Naive thymus-derived CD4-positive, alpha-beta T cell (primary cell): ENCODE data around the gene AQP1. TPM values are rescaled to one million over a fixed set of nuclear protein-coding genes. Genes with fewer than 3 reads are reported as not detected.
A peak's percentile ranks its signal among the peaks of the same experiment; 100 is the strongest.

Source experiments
- ATAC-seq: fragments of 150-1000 bp; cut with Tn5 transposase; 2 replicates; pipeline ENCODE4 v1.10.0; 2021; ENCODE audit warnings: mild to moderate bottlenecking, moderate library complexity
- CTCF ChIA-PET: fragments of 350-600 bp; sonication (Branson Sonifier 250); formaldehyde crosslinking; loops from one replicate; lab custom pipeline; 2021; ENCODE audit warnings: antibody characterized with exemption; lab: Charles Lee
- POLR2A ChIA-PET: fragments of 350-600 bp; sonication (Branson Sonifier 250); formaldehyde crosslinking; loops from one replicate; lab custom pipeline; 2021; ENCODE audit warnings: antibody characterized with exemption, inconsistent platforms; lab: Charles Lee
- DNase-seq, 9 donors: peaks; one replicate each; pipeline versions ENCODE4 v3.0.0 to v3.0.0-alpha.2; 2020 to 2022; ENCODE audit warnings: mixed read lengths in 1 of 9
- H3K27ac ChIP-seq: one replicate; pipeline ENCODE4 v1.7.0; 2013; ENCODE audit warnings: mild to moderate bottlenecking, low read depth, low read length, moderate library complexity
- H3K27me3 ChIP-seq, 2 donors: one replicate each; pipeline ENCODE4 v1.7.0; 2013; ENCODE audit warnings: low read length in 2 of 2, mild to moderate bottlenecking in 2 of 2, moderate library complexity in 2 of 2; ENCODE audit not compliant: control insufficient read depth in 2 of 2, insufficient read depth in 2 of 2
- H3K36me3 ChIP-seq, 3 experiments: 1 replicate in 2 of 3; 2 replicates in 1 of 3; pipeline ENCODE4 v1.7.0; 2013; ENCODE audit warnings: low read length in 3 of 3, mild to moderate bottlenecking in 3 of 3, moderate library complexity in 1 of 3; ENCODE audit not compliant: insufficient read depth in 3 of 3, control insufficient read depth in 2 of 3
- H3K4me1 ChIP-seq, 2 donors: one replicate each; pipeline ENCODE4 v1.7.0; 2013; ENCODE audit warnings: low read length in 2 of 2, mild to moderate bottlenecking in 2 of 2, moderate library complexity in 1 of 2; ENCODE audit not compliant: control insufficient read depth in 2 of 2, insufficient read depth in 2 of 2
- H3K4me3 ChIP-seq: 2 replicates; pipeline ENCODE4 v1.7.0; 2013; ENCODE audit warnings: mild to moderate bottlenecking, low read length
- H3K9me3 ChIP-seq, 3 experiments: 1 replicate in 2 of 3; 2 replicates in 1 of 3; pipeline ENCODE4 v1.7.0; 2013; ENCODE audit warnings: low read length in 3 of 3; ENCODE audit not compliant: control insufficient read depth in 2 of 3
- H3K27ac Mint-ChIP-seq, 9 donors: one replicate each; pipeline ENCODE4 v1.8.0; 2020 to 2022; ENCODE audit warnings: mixed read lengths in 9 of 9, mild to moderate bottlenecking in 8 of 9, moderate library complexity in 5 of 9, inconsistent platforms in 2 of 9
- H3K27me3 Mint-ChIP-seq, 5 donors: one replicate each; pipeline ENCODE4 v1.8.0; 2021 to 2022; ENCODE audit warnings: mixed read lengths in 5 of 5, mild to moderate bottlenecking in 1 of 5
- H3K36me3 Mint-ChIP-seq, 5 donors: one replicate each; pipeline ENCODE4 v1.8.0; 2020 to 2022; ENCODE audit warnings: mixed read lengths in 5 of 5, mild to moderate bottlenecking in 3 of 5, inconsistent platforms in 1 of 5
- H3K4me1 Mint-ChIP-seq, 7 donors: one replicate each; pipeline ENCODE4 v1.8.0; 2020 to 2022; ENCODE audit warnings: mixed read lengths in 7 of 7, mild to moderate bottlenecking in 3 of 7, inconsistent platforms in 1 of 7
- H3K4me3 Mint-ChIP-seq, 10 donors: one replicate each; pipeline ENCODE4 v1.8.0; 2020 to 2022; ENCODE audit warnings: mild to moderate bottlenecking in 10 of 10, mixed read lengths in 10 of 10, moderate library complexity in 6 of 10, inconsistent platforms in 2 of 10
- H3K9me3 Mint-ChIP-seq, 11 donors: one replicate each; pipeline ENCODE4 v1.8.0; 2020 to 2022; ENCODE audit warnings: mixed read lengths in 11 of 11, mild to moderate bottlenecking in 4 of 11, inconsistent platforms in 1 of 11, moderate library complexity in 1 of 11
- intact Hi-C, 2 donors: fragments of 100-400 bp; cut with micrococcal nuclease; formaldehyde crosslinking; loops; one replicate each; pipeline ENCODE4 v1.15.1; 2023
- polyA plus RNA-seq, 2 donors: library from polyadenylated mRNA; unstranded; fragments of 300-500 nt; fragmentation: Illumina TruSeq; gene quantifications; one replicate each; pipeline ENCODE4 v1.2.3, GENCODE V29; 2021
- total RNA-seq, 6 experiments: library from RNA in 5 of 6; stranded (reverse) in 5 of 6; gene quantifications; 1 replicate in 5 of 6; 2 replicates in 1 of 6; pipeline ENCODE4 v1.2.3 and lab custom pipeline; 2021 to 2026

Gene AQP1
- total and polyA plus RNA-seq, 7 experiments from 2014 or later, result 0.12 to 0.37 (median 0.16) TPM; not detected in 3

DNA sequence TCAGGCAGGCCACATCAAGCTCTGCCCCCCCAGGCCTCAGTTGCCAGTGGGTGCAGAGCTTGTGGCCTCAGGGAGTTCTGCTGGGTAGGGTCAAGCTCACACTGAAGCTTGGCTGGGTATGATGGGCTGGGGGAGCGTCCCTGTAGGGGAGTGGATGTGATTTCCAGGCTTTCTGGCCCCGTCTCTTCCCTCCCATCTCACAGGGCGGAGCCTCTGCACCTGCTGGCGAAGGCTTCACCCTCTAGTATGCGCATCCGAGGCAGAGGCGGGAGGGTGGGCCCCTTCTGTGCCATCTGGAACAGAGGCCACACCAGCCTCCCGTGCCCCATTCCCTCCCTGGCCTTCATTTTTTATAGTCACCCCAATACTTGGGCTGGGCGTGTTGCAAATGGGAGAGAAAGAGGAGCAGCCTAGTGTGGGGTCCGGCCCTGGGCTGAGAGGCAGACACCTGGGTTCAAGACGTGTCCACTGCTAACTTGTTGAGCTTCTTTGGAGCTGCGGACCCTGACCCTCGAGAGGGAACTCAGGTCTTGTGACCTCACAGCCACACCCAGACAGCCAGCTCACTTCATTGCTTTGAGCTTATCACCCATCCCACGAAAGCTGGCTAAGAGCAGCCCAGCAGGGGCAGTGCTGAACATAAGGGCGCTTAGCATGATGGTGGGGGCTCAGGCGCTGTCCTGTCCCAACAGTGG is 2.3 kb downstream of the AQP1 start:
- no peak for DNase-seq
- peaks cover 0 to 1% (median 0%) of the 10 kb centered on the region in 11 donors for H3K9me3 Mint-ChIP-seq
- ChIA-PET CTCF (no interaction called here), POLR2A (no interaction called here)
- H3K4me1 ChIP-seq, result no peaks in the 10 kb centered on the region
- ATAC-seq, result no peak
- no peaks in the 10 kb centered on the region for H3K27me3 ChIP-seq
- H3K27ac Mint-ChIP-seq, result no peak overlapping the region
- H3K9me3 ChIP-seq, result no peaks in the 10 kb centered on the region
- H3K36me3 ChIP-seq, result no peaks in the 10 kb centered on the region
- H3K4me1 Mint-ChIP-seq, result peaks cover 0 to 6% (median 0%) of the 10 kb centered on the region in 7 donors
- intact Hi-C loops, result no loop called here
- H3K4me3 ChIP-seq, result no peak overlapping the region
- peaks cover 0 to 3% (median 0%) of the 10 kb centered on the region in 5 donors for H3K27me3 Mint-ChIP-seq
- no peak overlapping the region for H3K27ac ChIP-seq
- no peaks in the 10 kb centered on the region for H3K36me3 Mint-ChIP-seq
- H3K4me3 Mint-ChIP-seq, result no peak overlapping the region

DNA sequence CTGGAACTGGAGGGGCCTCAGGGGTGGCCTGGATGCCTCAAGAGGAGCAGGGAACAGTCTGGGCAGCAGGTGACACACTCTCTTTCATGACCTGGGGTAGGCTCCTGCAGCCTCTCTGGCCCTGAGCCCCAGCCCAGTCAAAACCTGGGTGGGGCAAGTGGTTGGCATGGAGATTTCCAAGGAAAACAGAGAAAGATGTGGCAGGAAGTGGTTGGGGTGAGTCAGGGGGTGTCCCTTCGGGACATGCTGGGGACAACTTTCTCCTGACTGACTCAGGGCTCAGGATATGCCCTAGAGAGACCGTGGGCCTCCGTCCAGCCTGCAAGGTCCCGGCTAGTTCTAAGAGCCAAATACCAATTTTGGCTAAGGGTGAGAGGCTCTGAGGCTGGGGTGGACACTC is 2.9 kb downstream of the AQP1 start:
- Mint-ChIP-seq H3K4me1 (peaks cover 0 to 6% (median 0%) of the 10 kb centered on the region in 7 donors), H3K27ac (no peak overlapping the region), H3K27me3 (peaks cover 0 to 3% (median 0%) of the 10 kb centered on the region in 5 donors), H3K36me3 (no peaks in the 10 kb centered on the region), H3K9me3 (peaks cover 0 to 1% (median 0%) of the 10 kb centered on the region in 11 donors), H3K4me3 (no peak overlapping the region)
- Histone ChIP-seq H3K4me3 (no peak overlapping the region), H3K4me1 (no peaks in the 10 kb centered on the region), H3K27me3 (no peaks in the 10 kb centered on the region), H3K9me3 (no peaks in the 10 kb centered on the region), H3K36me3 (no peaks in the 10 kb centered on the region), H3K27ac (no peak overlapping the region)
- intact Hi-C loops, result no loop called here
- DNase-seq (no peak), ATAC-seq (peak; percentile 15)
- POLR2A ChIA-PET, result no interaction called here
- CTCF ChIA-PET, result no interaction called here

DNA sequence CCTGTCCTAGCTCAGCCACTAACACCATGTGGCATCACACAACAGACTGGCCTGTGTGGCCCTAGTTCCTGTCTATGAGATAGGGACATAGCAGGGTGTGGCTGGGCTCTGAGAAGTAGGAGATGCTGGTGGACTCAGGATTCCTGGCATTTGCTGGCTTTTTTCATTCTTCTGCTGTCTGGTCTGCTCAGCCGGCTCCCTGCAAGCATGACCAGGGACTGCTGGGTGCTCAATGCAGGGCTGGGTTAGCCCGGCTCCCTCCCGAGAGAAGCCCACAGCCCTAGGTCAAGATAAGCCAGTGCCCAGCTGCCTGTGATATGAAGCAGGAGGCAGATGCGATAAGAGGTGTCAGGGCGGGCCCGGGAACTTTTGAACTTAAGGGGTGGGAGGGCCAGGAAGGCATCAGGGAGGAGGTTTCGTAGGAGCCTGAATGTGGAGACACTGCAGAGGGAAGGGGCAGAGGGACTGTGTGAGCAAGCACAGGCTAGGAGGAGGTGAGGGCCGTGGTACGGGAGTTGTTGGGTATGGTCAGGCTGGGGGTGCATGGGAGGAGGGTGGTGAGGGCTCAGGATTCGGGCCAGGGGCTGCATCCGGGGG is 3.5 kb downstream of the AQP1 start:
- peaks cover 0 to 3% (median 0%) of the 10 kb centered on the region in 5 donors for H3K27me3 Mint-ChIP-seq
- no peaks in the 10 kb centered on the region for H3K36me3 ChIP-seq
- H3K4me3 Mint-ChIP-seq, result no peak overlapping the region
- H3K4me1 Mint-ChIP-seq, result peaks cover 0 to 6% (median 0%) of the 10 kb centered on the region in 7 donors
- no peak overlapping the region for H3K27ac Mint-ChIP-seq
- no peak overlapping the region for H3K4me3 ChIP-seq
- H3K27me3 ChIP-seq, result no peaks in the 10 kb centered on the region
- DNase-seq, result no peak
- H3K9me3 ChIP-seq, result no peaks in the 10 kb centered on the region
- H3K4me1 ChIP-seq, result no peaks in the 10 kb centered on the region
- intact Hi-C loops, result no loop called here
- CTCF ChIA-PET, result no interaction called here
- ATAC-seq, result no peak
- peaks cover 0 to 1% (median 0%) of the 10 kb centered on the region in 11 donors for H3K9me3 Mint-ChIP-seq
- POLR2A ChIA-PET, result no interaction called here
- no peak overlapping the region for H3K27ac ChIP-seq
- H3K36me3 Mint-ChIP-seq, result no peaks in the 10 kb centered on the region

DNA sequence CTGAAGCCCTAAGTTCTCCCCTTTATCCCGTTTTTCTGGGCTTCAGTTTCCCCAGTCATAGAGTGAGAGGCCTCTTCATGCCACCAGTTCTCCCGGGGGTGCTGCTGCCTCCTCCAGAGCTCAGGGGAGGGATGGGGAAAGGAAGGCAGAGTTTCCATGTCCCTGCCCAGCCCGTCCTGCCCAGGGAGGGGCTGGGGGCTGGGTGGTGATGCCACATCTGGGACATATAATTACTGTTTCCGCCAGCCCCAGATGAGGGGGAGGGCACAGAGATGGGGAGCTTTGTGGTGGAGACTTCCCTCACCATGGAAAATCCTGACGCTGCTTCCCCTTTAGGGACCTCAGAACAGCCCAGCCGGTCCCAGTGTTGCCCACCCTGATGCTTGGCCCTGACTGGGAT is 4.1 kb downstream of the AQP1 start:
- Mint-ChIP-seq H3K9me3 (peaks cover 0 to 1% (median 0%) of the 10 kb centered on the region in 11 donors), H3K27me3 (peaks cover 0 to 3% (median 0%) of the 10 kb centered on the region in 5 donors), H3K4me3 (no peak overlapping the region), H3K4me1 (peaks cover 0 to 3% (median 0%) of the 10 kb centered on the region in 7 donors), H3K36me3 (no peaks in the 10 kb centered on the region), H3K27ac (no peak overlapping the region)
- intact Hi-C loops, result no loop called here
- no peaks in the 10 kb centered on the region for H3K27me3 ChIP-seq
- no peaks in the 10 kb centered on the region for H3K36me3 ChIP-seq
- no peaks in the 10 kb centered on the region for H3K4me1 ChIP-seq
- ATAC-seq (no peak), DNase-seq (no peak)
- H3K9me3 ChIP-seq, result no peaks in the 10 kb centered on the region
- ChIA-PET POLR2A (no interaction called here), CTCF (no interaction called here)
- H3K4me3 ChIP-seq, result no peak overlapping the region
- H3K27ac ChIP-seq, result no peak overlapping the region

DNA sequence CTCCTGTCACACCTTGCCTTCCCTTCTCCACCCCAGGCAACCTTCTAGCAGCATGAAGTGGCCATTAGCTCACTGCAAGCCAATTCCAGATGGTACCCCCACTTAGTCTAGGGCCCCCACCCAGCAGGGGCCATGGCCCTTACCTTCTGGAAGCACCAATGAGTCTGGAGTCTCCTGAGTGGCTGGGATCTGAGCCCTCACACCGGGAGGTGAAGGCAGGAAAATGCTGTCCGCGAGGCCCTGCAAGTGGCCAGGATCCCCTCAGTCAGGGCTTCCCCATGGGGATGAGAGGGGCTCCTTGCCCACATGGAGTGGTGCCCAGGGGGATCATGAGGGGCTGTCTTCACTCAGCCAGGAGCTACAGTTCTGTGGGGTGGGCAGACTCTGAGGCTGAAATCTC is 4.6 kb downstream of the AQP1 start:
- Histone ChIP-seq H3K27me3 (no peaks in the 10 kb centered on the region), H3K4me1 (no peaks in the 10 kb centered on the region), H3K4me3 (no peak overlapping the region), H3K9me3 (no peaks in the 10 kb centered on the region), H3K36me3 (no peaks in the 10 kb centered on the region), H3K27ac (no peak overlapping the region)
- H3K27ac Mint-ChIP-seq, result no peak overlapping the region
- no peak overlapping the region for H3K4me3 Mint-ChIP-seq
- intact Hi-C loops, result no loop called here
- no peak for DNase-seq
- H3K4me1 Mint-ChIP-seq, result peaks cover 0 to 2% (median 0%) of the 10 kb centered on the region in 7 donors
- no peaks in the 10 kb centered on the region for H3K36me3 Mint-ChIP-seq
- H3K9me3 Mint-ChIP-seq, result peaks cover 0 to 1% (median 0%) of the 10 kb centered on the region in 11 donors
- POLR2A ChIA-PET, result no interaction called here
- CTCF ChIA-PET, result no interaction called here
- peaks cover 0 to 3% (median 0%) of the 10 kb centered on the region in 5 donors for H3K27me3 Mint-ChIP-seq
- no peak for ATAC-seq

DNA sequence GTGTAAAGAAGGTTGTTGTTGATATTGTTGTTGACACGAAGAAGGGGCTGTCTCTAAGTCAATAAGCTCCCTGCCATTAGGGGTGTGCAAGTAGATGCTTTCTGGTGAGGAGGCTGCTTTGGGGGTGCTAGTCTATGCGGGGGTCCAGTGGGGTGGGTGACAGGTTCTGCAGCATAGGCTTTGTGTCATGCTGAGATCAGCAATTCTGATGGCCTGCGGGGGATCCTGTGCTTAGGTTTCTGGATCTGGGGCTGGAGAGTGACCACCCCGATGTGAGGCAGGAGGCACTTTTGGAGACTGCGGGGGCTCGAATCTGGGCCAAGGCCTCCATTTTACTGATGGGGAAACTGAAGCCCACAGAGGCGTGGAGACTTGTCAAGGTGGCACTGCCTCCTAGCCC is 5.1 kb downstream of the AQP1 start:
- CTCF ChIA-PET, result no interaction called here
- H3K4me3 Mint-ChIP-seq, result no peak overlapping the region
- intact Hi-C loops, result no loop called here

More for the DNA sequence above, 5.1 kb downstream of the AQP1 start:
- no peaks in the 10 kb centered on the region for H3K27me3 ChIP-seq
- no peak for DNase-seq
- no peak overlapping the region for H3K4me3 ChIP-seq
- Mint-ChIP-seq H3K36me3 (no peaks in the 10 kb centered on the region), H3K27ac (no peak overlapping the region), H3K4me1 (peaks cover 0 to 3% (median 0%) of the 10 kb centered on the region in 7 donors), H3K27me3 (peaks cover 0 to 3% (median 0%) of the 10 kb centered on the region in 5 donors), H3K9me3 (peaks cover 0 to 1% (median 0%) of the 10 kb centered on the region in 11 donors)
- no peaks in the 10 kb centered on the region for H3K36me3 ChIP-seq
- POLR2A ChIA-PET, result no interaction called here
- no peaks in the 10 kb centered on the region for H3K4me1 ChIP-seq
- no peaks in the 10 kb centered on the region for H3K9me3 ChIP-seq
- no peak for ATAC-seq
- no peak overlapping the region for H3K27ac ChIP-seq
